Suprapubic skin (tissue), 3 donors: ENCODE data around the gene S100A1.

ENCODE experiments used
- POLR2A ChIP-seq, 2 donors: fragments of 450-650 bp; IDR thresholded peaks; one replicate each; pipeline ENCODE4 v1.6.1; 2017; ENCODE audit warnings: antibody characterized with exemption in 2 of 2, mild to moderate bottlenecking in 2 of 2, moderate library complexity in 2 of 2
- TF ChIP-seq, protein P1 (sequence below), 2 donors: fragments of 200-600 bp in 1 of 2; fragments of 450-650 bp in 1 of 2; sonication (generic) in 1 of 2; IDR thresholded peaks; one replicate each; pipeline ENCODE4 v1.5.1; 2016 to 2019; ENCODE audit warnings: antibody characterized with exemption in 2 of 2, mild to moderate bottlenecking in 1 of 2, moderate library complexity in 1 of 2

DNA sequence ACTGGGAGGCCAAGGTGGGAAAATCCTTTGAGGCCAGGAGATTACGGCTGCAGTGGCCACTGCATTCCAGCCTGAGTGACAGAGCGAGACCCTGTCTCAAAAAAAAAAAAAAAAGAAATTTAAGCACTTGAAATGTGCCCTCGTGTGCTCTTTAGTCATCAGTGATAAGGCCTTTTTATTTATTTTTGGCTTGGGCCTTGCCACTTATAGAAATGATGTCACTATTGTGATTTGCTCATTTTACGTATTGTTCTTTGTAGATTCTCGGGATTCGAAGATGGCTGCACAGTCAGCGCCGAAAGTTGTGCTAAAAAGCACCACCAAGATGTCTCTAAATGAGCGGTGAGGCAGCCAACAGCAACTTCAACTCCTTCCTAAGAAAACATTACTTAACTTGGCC is 8.1 kb downstream of the S100A1 start:
- TF ChIP-seq, protein P1, sequence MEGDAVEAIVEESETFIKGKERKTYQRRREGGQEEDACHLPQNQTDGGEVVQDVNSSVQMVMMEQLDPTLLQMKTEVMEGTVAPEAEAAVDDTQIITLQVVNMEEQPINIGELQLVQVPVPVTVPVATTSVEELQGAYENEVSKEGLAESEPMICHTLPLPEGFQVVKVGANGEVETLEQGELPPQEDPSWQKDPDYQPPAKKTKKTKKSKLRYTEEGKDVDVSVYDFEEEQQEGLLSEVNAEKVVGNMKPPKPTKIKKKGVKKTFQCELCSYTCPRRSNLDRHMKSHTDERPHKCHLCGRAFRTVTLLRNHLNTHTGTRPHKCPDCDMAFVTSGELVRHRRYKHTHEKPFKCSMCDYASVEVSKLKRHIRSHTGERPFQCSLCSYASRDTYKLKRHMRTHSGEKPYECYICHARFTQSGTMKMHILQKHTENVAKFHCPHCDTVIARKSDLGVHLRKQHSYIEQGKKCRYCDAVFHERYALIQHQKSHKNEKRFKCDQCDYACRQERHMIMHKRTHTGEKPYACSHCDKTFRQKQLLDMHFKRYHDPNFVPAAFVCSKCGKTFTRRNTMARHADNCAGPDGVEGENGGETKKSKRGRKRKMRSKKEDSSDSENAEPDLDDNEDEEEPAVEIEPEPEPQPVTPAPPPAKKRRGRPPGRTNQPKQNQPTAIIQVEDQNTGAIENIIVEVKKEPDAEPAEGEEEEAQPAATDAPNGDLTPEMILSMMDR (IDR thresholded peaks at IDR 0.05): no peak
- no peak for TF ChIP-seq POLR2A (IDR thresholded peaks at IDR 0.05)
